GM19452 (cell line): ENCODE data around the gene FES.

Source experiments
- ATAC-seq: cut with Tn5 transposase; IDR thresholded peaks from one replicate; pipeline ENCODE4 v1.9.1; 2021; ENCODE audit not compliant: unreplicated experiment

The FES gene

GRCh38 chr15:90875549-90875981 lies 8.7 kb upstream of the FES start:
- no peak for ATAC-seq

GRCh38 chr15:90876046-90876445 lies 8.3 kb upstream of the FES start:
- no peak for ATAC-seq

GRCh38 chr15:90876512-90877170 lies 7.7 kb upstream of the FES start:
- ATAC-seq: no peak

GRCh38 chr15:90877315-90877714 lies 7.0 kb upstream of the FES start:
- no peak for ATAC-seq

- ATAC-seq: no peak
Observed at GRCh38 chr15:90877996-90878395, 6.3 kb upstream of the FES start.

- ATAC-seq: no peak
Observed at GRCh38 chr15:90878660-90879059, 5.6 kb upstream of the FES start.

- ATAC-seq: no peak
Observed at GRCh38 chr15:90879730-90880366, 4.5 kb upstream of the FES start.

- no peak for ATAC-seq
Observed at GRCh38 chr15:90880381-90881145, 3.7 kb upstream of the FES start.

GRCh38 chr15:90881181-90881977 lies 2.9 kb upstream of the FES start:
- no peak for ATAC-seq

GRCh38 chr15:90881978-90882721 lies 2.2 kb upstream of the FES start:
- ATAC-seq: no peak

GRCh38 chr15:90882781-90883525 lies 1.4 kb upstream of the FES start:
- ATAC-seq: no peak

GRCh38 chr15:90883526-90883975 lies 753 bp upstream of the FES start:
- ATAC-seq: no peak

- ATAC-seq: no peak
Observed at GRCh38 chr15:90884719-90885431, 571 bp downstream of the FES start.

GRCh38 chr15:90885432-90886290 lies 1.4 kb downstream of the FES start:
- peak; percentile 47 for ATAC-seq

GRCh38 chr15:90886291-90886614 lies 1.9 kb downstream of the FES start:
- no peak for ATAC-seq

GRCh38 chr15:90887037-90887481 lies 2.8 kb downstream of the FES start:
- ATAC-seq: no peak

GRCh38 chr15:90889313-90889730 lies 5.0 kb downstream of the FES start:
- ATAC-seq: no peak

GRCh38 chr15:90889736-90890456 lies 5.6 kb downstream of the FES start:
- ATAC-seq: no peak
